CD4-positive, CD25-positive, alpha-beta regulatory T cell (primary cell): ENCODE measurements around the gene IRX5. TPM values are rescaled to one million over a fixed set of nuclear protein-coding genes. Genes with fewer than 3 reads are reported as not detected.

Source experiments
- ATAC-seq, 2 donors: fragments of 150-1000 bp; cut with Tn5 transposase; one replicate each; pipeline ENCODE4 v1.10.0; 2021; ENCODE audit warnings: low read depth in 2 of 2, moderate number of reproducible peaks in 2 of 2, moderate library complexity in 1 of 2
- DNase-seq, 3 donors: peaks; one replicate each; pipeline versions ENCODE4 v3.0.0 to v3.0.0-alpha.2; 2012 to 2022; ENCODE audit warnings: mixed read lengths in 1 of 3
- H3K27ac ChIP-seq: one replicate; pipeline ENCODE4 v1.7.0; 2013; ENCODE audit warnings: mild to moderate bottlenecking, low read length; ENCODE audit not compliant: insufficient read depth, poor library complexity, severe bottlenecking
- H3K27me3 ChIP-seq: one replicate; pipeline ENCODE4 v1.7.0; 2013; ENCODE audit warnings: low read length; ENCODE audit not compliant: control insufficient read depth, insufficient read depth
- H3K36me3 ChIP-seq: one replicate; pipeline ENCODE4 v1.7.0; 2013; ENCODE audit warnings: mild to moderate bottlenecking, low read length, moderate library complexity; ENCODE audit not compliant: control insufficient read depth, insufficient read depth
- H3K4me1 ChIP-seq: 2 replicates; pipeline ENCODE4 v1.7.0; 2013; ENCODE audit warnings: mild to moderate bottlenecking, low read length; ENCODE audit not compliant: insufficient read depth, control insufficient read depth, poor library complexity, severe bottlenecking
- H3K4me3 ChIP-seq: one replicate; pipeline ENCODE4 v1.7.0; 2013; ENCODE audit warnings: low read depth, mild to moderate bottlenecking, low read length, moderate library complexity
- H3K9me3 ChIP-seq, 2 experiments: 1 replicate in 1 of 2; 2 replicates in 1 of 2; pipeline ENCODE4 v1.7.0; 2013; ENCODE audit warnings: low read length in 2 of 2, mild to moderate bottlenecking in 1 of 2, moderate library complexity in 1 of 2; ENCODE audit not compliant: control insufficient read depth in 2 of 2
- H3K27ac Mint-ChIP-seq, 3 donors: one replicate each; pipeline ENCODE4 v1.8.0; 2020 to 2022; ENCODE audit warnings: mild to moderate bottlenecking in 3 of 3, mixed read lengths in 3 of 3, moderate library complexity in 2 of 3
- H3K27me3 Mint-ChIP-seq: one replicate; pipeline ENCODE4 v1.8.0; 2022; ENCODE audit warnings: mild to moderate bottlenecking, mixed read lengths
- H3K36me3 Mint-ChIP-seq: one replicate; pipeline ENCODE4 v1.8.0; 2020; ENCODE audit warnings: mixed read lengths
- H3K4me1 Mint-ChIP-seq, 4 donors: one replicate each; pipeline ENCODE4 v1.8.0; 2020 to 2022; ENCODE audit warnings: mixed read lengths in 4 of 4, mild to moderate bottlenecking in 1 of 4
- H3K4me3 Mint-ChIP-seq, 4 donors: one replicate each; pipeline ENCODE4 v1.8.0; 2020 to 2022; ENCODE audit warnings: mild to moderate bottlenecking in 4 of 4, mixed read lengths in 4 of 4, moderate library complexity in 3 of 4
- H3K9me3 Mint-ChIP-seq, 7 donors: one replicate each; pipeline ENCODE4 v1.8.0; 2020 to 2022; ENCODE audit warnings: mixed read lengths in 7 of 7, mild to moderate bottlenecking in 3 of 7, moderate library complexity in 2 of 7
- polyA plus RNA-seq, 4 donors: library from polyadenylated mRNA; unstranded; fragments of 300-500 nt; fragmentation: Illumina TruSeq; gene quantifications; one replicate each; pipeline ENCODE4 v1.2.3, GENCODE V29; 2021
- total RNA-seq: library from RNA; stranded (reverse); gene quantifications from one replicate; pipeline ENCODE4 v1.2.3, GENCODE V29; 2022

The IRX5 gene
- total and polyA plus RNA-seq, 5 donors from 2014 or later: 0.15 TPM; not detected in 4

- H3K9me3 ChIP-seq: no peaks in the 10 kb centered on the region
- H3K9me3 Mint-ChIP-seq: peaks cover 0 to 3% (median 0%) of the 10 kb centered on the region in 7 donors
- ATAC-seq (no peak), DNase-seq (no peak)
- peaks cover 3% of the 10 kb centered on the region for H3K27me3 Mint-ChIP-seq
- no peak overlapping the region for H3K27ac ChIP-seq
- no peaks in the 10 kb centered on the region for H3K36me3 Mint-ChIP-seq
- no peaks in the 10 kb centered on the region for H3K36me3 ChIP-seq
- no peak overlapping the region for H3K4me3 ChIP-seq
- H3K27me3 ChIP-seq: peaks cover 6% of the 10 kb centered on the region
- no peak overlapping the region for H3K4me3 Mint-ChIP-seq
- no peaks in the 10 kb centered on the region for H3K4me1 ChIP-seq
- no peak overlapping the region for H3K27ac Mint-ChIP-seq
- no peaks in the 10 kb centered on the region for H3K4me1 Mint-ChIP-seq
Observed at GRCh38 chr16:54955757-54956156, 25.1 kb downstream of the IRX5 start.

- no peaks in the 10 kb centered on the region for H3K4me1 ChIP-seq
- H3K9me3 Mint-ChIP-seq: peaks cover 0 to 2% (median 0%) of the 10 kb centered on the region in 7 donors
- H3K36me3 Mint-ChIP-seq: no peaks in the 10 kb centered on the region
- no peak overlapping the region for H3K4me3 Mint-ChIP-seq
- no peaks in the 10 kb centered on the region for H3K4me1 Mint-ChIP-seq
- DNase-seq (peak in 1 of 3 donors; percentile 32), ATAC-seq (no peak)
- H3K27me3 ChIP-seq: peaks cover under 1% of the 10 kb centered on the region
- H3K4me3 ChIP-seq: no peak overlapping the region
- H3K27ac Mint-ChIP-seq: no peak overlapping the region
- no peak overlapping the region for H3K27ac ChIP-seq
- H3K36me3 ChIP-seq: no peaks in the 10 kb centered on the region
- H3K9me3 ChIP-seq: no peaks in the 10 kb centered on the region
- H3K27me3 Mint-ChIP-seq: peaks cover 4% of the 10 kb centered on the region
Observed at GRCh38 chr16:54957403-54958166, 26.9 kb downstream of the IRX5 start.

GRCh38 chr16:54962045-54962444, 31.4 kb downstream of the IRX5 start:
- no peaks in the 10 kb centered on the region for H3K9me3 ChIP-seq
- no peaks in the 10 kb centered on the region for H3K4me1 ChIP-seq
- H3K27me3 Mint-ChIP-seq: peaks cover 4% of the 10 kb centered on the region
- H3K4me3 ChIP-seq: no peak overlapping the region
- ATAC-seq: no peak
- H3K36me3 Mint-ChIP-seq: no peaks in the 10 kb centered on the region
- no peak overlapping the region for H3K27ac ChIP-seq
- no peak overlapping the region for H3K27ac Mint-ChIP-seq
- no peaks in the 10 kb centered on the region for H3K27me3 ChIP-seq
- DNase-seq: no peak
- H3K4me1 Mint-ChIP-seq: no peaks in the 10 kb centered on the region
- H3K9me3 Mint-ChIP-seq: peaks cover 0 to 2% (median 0%) of the 10 kb centered on the region in 7 donors
- no peaks in the 10 kb centered on the region for H3K36me3 ChIP-seq
- H3K4me3 Mint-ChIP-seq: no peak overlapping the region

GRCh38 chr16:54964239-54964638, 33.6 kb downstream of the IRX5 start:
- Mint-ChIP-seq H3K4me1 (no peaks in the 10 kb centered on the region), H3K4me3 (no peak overlapping the region), H3K27me3 (peaks cover 4% of the 10 kb centered on the region), H3K36me3 (no peaks in the 10 kb centered on the region), H3K9me3 (peaks cover 0 to 2% (median 0%) of the 10 kb centered on the region in 7 donors), H3K27ac (no peak overlapping the region)
- H3K9me3 ChIP-seq: no peaks in the 10 kb centered on the region
- no peak for ATAC-seq
- H3K4me1 ChIP-seq: no peaks in the 10 kb centered on the region
- H3K27me3 ChIP-seq: no peaks in the 10 kb centered on the region
- H3K36me3 ChIP-seq: no peaks in the 10 kb centered on the region
- no peak overlapping the region for H3K4me3 ChIP-seq
- DNase-seq: no peak
- H3K27ac ChIP-seq: no peak overlapping the region

GRCh38 chr16:54965464-54965863, 34.8 kb downstream of the IRX5 start:
- peaks cover 3% of the 10 kb centered on the region for H3K27me3 Mint-ChIP-seq
- H3K27me3 ChIP-seq: no peaks in the 10 kb centered on the region
- peaks cover 0 to 2% (median 0%) of the 10 kb centered on the region in 7 donors for H3K9me3 Mint-ChIP-seq
- no peak overlapping the region for H3K4me3 ChIP-seq
- H3K9me3 ChIP-seq: no peaks in the 10 kb centered on the region
- no peak overlapping the region for H3K4me3 Mint-ChIP-seq
- no peak for DNase-seq
- H3K36me3 Mint-ChIP-seq: no peaks in the 10 kb centered on the region
- no peaks in the 10 kb centered on the region for H3K4me1 Mint-ChIP-seq
- no peak for ATAC-seq
- H3K27ac ChIP-seq: no peak overlapping the region
- no peak overlapping the region for H3K27ac Mint-ChIP-seq
- H3K36me3 ChIP-seq: no peaks in the 10 kb centered on the region
- H3K4me1 ChIP-seq: no peaks in the 10 kb centered on the region

- Mint-ChIP-seq H3K9me3 (peaks cover 0 to 2% (median 0%) of the 10 kb centered on the region in 7 donors), H3K4me3 (no peak overlapping the region), H3K4me1 (no peaks in the 10 kb centered on the region), H3K27me3 (no peaks in the 10 kb centered on the region), H3K36me3 (no peaks in the 10 kb centered on the region), H3K27ac (no peak overlapping the region)
- DNase-seq (no peak), ATAC-seq (no peak)
- no peaks in the 10 kb centered on the region for H3K36me3 ChIP-seq
- no peaks in the 10 kb centered on the region for H3K27me3 ChIP-seq
- no peaks in the 10 kb centered on the region for H3K9me3 ChIP-seq
- no peaks in the 10 kb centered on the region for H3K4me1 ChIP-seq
- H3K4me3 ChIP-seq: no peak overlapping the region
- no peak overlapping the region for H3K27ac ChIP-seq
Observed at GRCh38 chr16:54968011-54968410, 37.3 kb downstream of the IRX5 start.

GRCh38 chr16:54968784-54969183, 38.1 kb downstream of the IRX5 start:
- Histone ChIP-seq H3K4me3 (no peak overlapping the region), H3K4me1 (no peaks in the 10 kb centered on the region), H3K9me3 (no peaks in the 10 kb centered on the region), H3K27ac (no peak overlapping the region), H3K36me3 (no peaks in the 10 kb centered on the region), H3K27me3 (no peaks in the 10 kb centered on the region)
- peaks cover 0 to 2% (median 0%) of the 10 kb centered on the region in 7 donors for H3K9me3 Mint-ChIP-seq
- DNase-seq (no peak), ATAC-seq (no peak)
- H3K36me3 Mint-ChIP-seq: no peaks in the 10 kb centered on the region
- H3K27me3 Mint-ChIP-seq: no peaks in the 10 kb centered on the region
- peaks cover 0 to 2% (median 0%) of the 10 kb centered on the region in 4 donors for H3K4me1 Mint-ChIP-seq
- H3K4me3 Mint-ChIP-seq: no peak overlapping the region
- no peak overlapping the region for H3K27ac Mint-ChIP-seq

- H3K4me1 Mint-ChIP-seq: peaks cover 0 to 2% (median 0%) of the 10 kb centered on the region in 4 donors
- DNase-seq (no peak), ATAC-seq (no peak)
- Histone ChIP-seq H3K9me3 (no peaks in the 10 kb centered on the region), H3K4me3 (no peak overlapping the region), H3K36me3 (no peaks in the 10 kb centered on the region), H3K27ac (no peak overlapping the region), H3K4me1 (no peaks in the 10 kb centered on the region), H3K27me3 (no peaks in the 10 kb centered on the region)
- no peaks in the 10 kb centered on the region for H3K36me3 Mint-ChIP-seq
- H3K9me3 Mint-ChIP-seq: peaks cover 0 to 2% (median 0%) of the 10 kb centered on the region in 7 donors
- H3K4me3 Mint-ChIP-seq: no peak overlapping the region
- H3K27ac Mint-ChIP-seq: no peak overlapping the region
- no peaks in the 10 kb centered on the region for H3K27me3 Mint-ChIP-seq
Observed at GRCh38 chr16:54970016-54970415, 39.4 kb downstream of the IRX5 start.
